DOHH2 (cell line): Measurements from ENCODE around the gene TSPAN2.

Experiments used
- H3F3A ChIP-seq: fragments of 200-600 bp; sonication (generic), shearing (Covaris generic); 2 replicates; pipeline ENCODE4 v1.6.0; 2016; ENCODE audit warnings: antibody characterized with exemption, mild to moderate bottlenecking; ENCODE audit not compliant: control insufficient read depth, insufficient read depth
- H3K27ac ChIP-seq: fragments of 200-600 bp; sonication (generic); 2 replicates; pipeline ENCODE4 v1.5.1; 2014; ENCODE audit warnings: low read depth, mild to moderate bottlenecking, low read length, moderate library complexity
- H3K27me3 ChIP-seq: fragments of 200-600 bp; sonication (generic); 2 replicates; pipeline ENCODE4 v1.6.1; 2014; ENCODE audit warnings: mild to moderate bottlenecking, low read length, mixed read lengths; ENCODE audit not compliant: control insufficient read depth
- H3K36me3 ChIP-seq: fragments of 200-600 bp; sonication (generic); 2 replicates; pipeline ENCODE4 v1.6.1; 2014; ENCODE audit warnings: mild to moderate bottlenecking, low read length, moderate library complexity, mixed read lengths; ENCODE audit not compliant: control insufficient read depth
- H3K4me1 ChIP-seq: fragments of 200-600 bp; sonication (generic); 2 replicates; pipeline ENCODE4 v1.6.1; 2014; ENCODE audit warnings: mild to moderate bottlenecking, low read length, mixed read lengths; ENCODE audit not compliant: control insufficient read depth
- H3K4me2 ChIP-seq: fragments of 200-600 bp; sonication (generic); 2 replicates; pipeline ENCODE4 v1.6.0; 2014; ENCODE audit warnings: mild to moderate bottlenecking, low read length, moderate library complexity
- H3K4me3 ChIP-seq: fragments of 200-600 bp; sonication (generic); 2 replicates; pipeline ENCODE4 v1.5.1; 2014; ENCODE audit warnings: mild to moderate bottlenecking, low read length, mixed read lengths
- H3K79me2 ChIP-seq: fragments of 200-600 bp; sonication (generic); 2 replicates; pipeline ENCODE4 v1.6.1; 2014; ENCODE audit warnings: mild to moderate bottlenecking, low read length, mixed read lengths; ENCODE audit not compliant: control insufficient read depth
- H3K9me2 ChIP-seq: fragments of 200-600 bp; sonication (generic); replicated peaks from 2 replicates; pipeline ENCODE4 v1.6.1; 2014; ENCODE audit warnings: mild to moderate bottlenecking, low read length, mixed read lengths; ENCODE audit not compliant: control insufficient read depth
- H3K9me3 ChIP-seq: fragments of 200-600 bp; sonication (generic); 2 replicates; pipeline ENCODE4 v1.6.1; 2014; ENCODE audit warnings: antibody characterized with exemption, low read length, mixed read lengths; ENCODE audit not compliant: control insufficient read depth, insufficient read depth
- H4K20me1 ChIP-seq: fragments of 200-600 bp; sonication (generic); 2 replicates; pipeline ENCODE4 v1.6.0; 2014; ENCODE audit warnings: low read depth, mild to moderate bottlenecking, antibody characterized with exemption, low read length, moderate library complexity; ENCODE audit not compliant: control insufficient read depth, insufficient read depth
- CTCF ChIP-seq: fragments of 200-600 bp; sonication (generic); IDR thresholded peaks from one replicate; pipeline ENCODE4 v1.5.1; 2014; ENCODE audit warnings: antibody characterized with exemption, mild to moderate bottlenecking, low read depth, low read length; ENCODE audit not compliant: poor library complexity, severe bottlenecking
- EZH2phosphoT487 ChIP-seq: fragments of 200-600 bp; sonication (generic); IDR thresholded peaks from 2 replicates; pipeline ENCODE4 v1.6.1; 2017; ENCODE audit warnings: borderline replicate concordance, mild to moderate bottlenecking, antibody characterized with exemption, low read length, moderate library complexity, mixed read lengths

Gene TSPAN2

GRCh38 chr1:115068826-115069585, 20.3 kb downstream of the TSPAN2 start:
- Histone ChIP-seq H3K27ac (no peak overlapping the region), H3F3A (no peaks in the 10 kb centered on the region), H3K9me2 (no peaks in the 10 kb centered on the region), H3K79me2 (no peaks in the 10 kb centered on the region), H3K36me3 (no peaks in the 10 kb centered on the region), H4K20me1 (no peaks in the 10 kb centered on the region), H3K4me3 (no peak overlapping the region), H3K9me3 (no peaks in the 10 kb centered on the region), H3K27me3 (no peaks in the 10 kb centered on the region), H3K4me2 (no peak overlapping the region), H3K4me1 (no peaks in the 10 kb centered on the region)
- no peak for TF ChIP-seq EZH2phosphoT487
- TF ChIP-seq CTCF, result no peak

GRCh38 chr1:115067161-115067859, 22.0 kb downstream of the TSPAN2 start:
- no peaks in the 10 kb centered on the region for H3F3A ChIP-seq
- no peaks in the 10 kb centered on the region for H3K9me3 ChIP-seq
- no peak overlapping the region for H3K4me3 ChIP-seq
- H3K36me3 ChIP-seq, result no peaks in the 10 kb centered on the region
- H3K4me1 ChIP-seq, result no peaks in the 10 kb centered on the region
- no peak for TF ChIP-seq EZH2phosphoT487
- TF ChIP-seq CTCF, result no peak
- H3K27ac ChIP-seq, result no peak overlapping the region
- H3K4me2 ChIP-seq, result no peak overlapping the region
- no peaks in the 10 kb centered on the region for H3K79me2 ChIP-seq
- H3K27me3 ChIP-seq, result no peaks in the 10 kb centered on the region
- no peaks in the 10 kb centered on the region for H3K9me2 ChIP-seq
- no peaks in the 10 kb centered on the region for H4K20me1 ChIP-seq

- no peaks in the 10 kb centered on the region for H3F3A ChIP-seq
- no peaks in the 10 kb centered on the region for H4K20me1 ChIP-seq
- TF ChIP-seq CTCF (no peak), EZH2phosphoT487 (no peak)
- H3K79me2 ChIP-seq, result no peaks in the 10 kb centered on the region
- H3K27ac ChIP-seq, result no peak overlapping the region
- H3K9me3 ChIP-seq, result no peaks in the 10 kb centered on the region
- H3K27me3 ChIP-seq, result no peaks in the 10 kb centered on the region
- no peak overlapping the region for H3K4me3 ChIP-seq
- H3K4me1 ChIP-seq, result no peaks in the 10 kb centered on the region
- no peaks in the 10 kb centered on the region for H3K9me2 ChIP-seq
- H3K36me3 ChIP-seq, result no peaks in the 10 kb centered on the region
- H3K4me2 ChIP-seq, result no peak overlapping the region
Measured at GRCh38 chr1:115065021-115065420, 24.3 kb downstream of the TSPAN2 start.
